Kidney epithelial cell (primary cell): Measurements from ENCODE around the gene CAMSAP2. TPM values are rescaled to one million over a fixed set of nuclear protein-coding genes. Genes with fewer than 3 reads are reported as not detected.

Source experiments
- DNase-seq: peaks from one replicate; pipeline ENCODE4 v3.0.0-alpha.2; 2010; ENCODE audit warnings: low read depth
- H3K27me3 ChIP-seq: 2 replicates; pipeline ENCODE4 v1.6.0; 2011; ENCODE audit warnings: low read length; ENCODE audit not compliant: control insufficient read depth, insufficient read depth
- H3K36me3 ChIP-seq: 2 replicates; pipeline ENCODE4 v1.5.1; 2011; ENCODE audit warnings: low read length; ENCODE audit not compliant: control insufficient read depth, insufficient read depth
- H3K4me3 ChIP-seq: 2 replicates; pipeline ENCODE4 v1.5.1; 2011; ENCODE audit warnings: low read depth, mild to moderate bottlenecking, control low read depth, low read length
- CTCF ChIP-seq: IDR thresholded peaks from 2 replicates; pipeline ENCODE4 v1.5.1; 2011; ENCODE audit warnings: mild to moderate bottlenecking, moderate library complexity, low read length, control low read depth, inconsistent platforms; ENCODE audit not compliant: insufficient read depth, poor library complexity, severe bottlenecking
- total RNA-seq: library from RNA; depleted of rRNA; stranded (reverse); fragments of >200 nt; gene quantifications from 2 replicates; pipeline ENCODE4 v1.2.3, GENCODE V29; 2015

CAMSAP2 gene
- total RNA-seq, 1 donor from 2014 or later, result 31.9 TPM

GRCh38 chr1:200903793-200904192 is 165.1 kb downstream of the CAMSAP2 start:
- Histone ChIP-seq H3K27me3 (no peaks in the 10 kb centered on the region), H3K36me3 (peaks cover 6% of the 10 kb centered on the region), H3K4me3 (no peak overlapping the region)
- DNase-seq, result no peak
- TF ChIP-seq CTCF, result no peak

- peaks cover 6% of the 10 kb centered on the region for H3K36me3 ChIP-seq
- no peak overlapping the region for H3K4me3 ChIP-seq
- DNase-seq, result no peak
- H3K27me3 ChIP-seq, result no peaks in the 10 kb centered on the region
- no peak for TF ChIP-seq CTCF
Observed at GRCh38 chr1:200904772-200905171, 166.1 kb downstream of the CAMSAP2 start.

GRCh38 chr1:200905411-200906052 is 166.8 kb downstream of the CAMSAP2 start:
- H3K27me3 ChIP-seq, result no peaks in the 10 kb centered on the region
- no peak for DNase-seq
- no peak overlapping the region for H3K4me3 ChIP-seq
- peaks cover 5% of the 10 kb centered on the region for H3K36me3 ChIP-seq
- TF ChIP-seq CTCF, result no peak

- no peak for DNase-seq
- H3K36me3 ChIP-seq, result peaks cover 5% of the 10 kb centered on the region
- TF ChIP-seq CTCF, result no peak
- no peak overlapping the region for H3K4me3 ChIP-seq
- no peaks in the 10 kb centered on the region for H3K27me3 ChIP-seq
Observed at GRCh38 chr1:200906491-200906890, 167.8 kb downstream of the CAMSAP2 start.

- DNase-seq, result no peak
Observed at GRCh38 chr1:200907611-200908097, 169.0 kb downstream of the CAMSAP2 start.

More at GRCh38 chr1:200907611-200908097, 169.0 kb downstream of the CAMSAP2 start:
- no peak for TF ChIP-seq CTCF
- Histone ChIP-seq H3K27me3 (no peaks in the 10 kb centered on the region), H3K4me3 (no peak overlapping the region), H3K36me3 (peaks cover 5% of the 10 kb centered on the region)
